ENCODE measurements around the gene EXOC7. TPM values are rescaled to one million over a fixed set of nuclear protein-coding genes. Genes with fewer than 3 reads are reported as not detected.

Gene EXOC7
- total and polyA plus RNA-seq, 12 donors: 37.9 to 97.5 (median 82.1) TPM

GRCh38 chr17:76151896-76152454 lies 48.4 kb upstream of the EXOC7 start:
- Histone ChIP-seq H3K4me1 (peaks cover 0 to 7% (median 3%) of the 10 kb centered on the region in 9 donors), H3K4me3 (no peak overlapping the region), H3K27ac (no peak overlapping the region), H3K27me3 (no peaks in the 10 kb centered on the region), H3K36me3 (no peaks in the 10 kb centered on the region), H3K9me3 (no peaks in the 10 kb centered on the region)
- WGBS, 2 donors: 93 to 94% methylated on average over 8 of the region's 8 CpGs
- intact Hi-C loops (cut with DNase I): no loop called here
- DNase-seq: no peak
- ATAC-seq: no peak
- no peak for TF ChIP-seq CTCF (IDR thresholded peaks at IDR 0.05)

GRCh38 chr17:76150712-76151622 lies 47.4 kb upstream of the EXOC7 start:
- Histone ChIP-seq H3K27me3 (no peaks in the 10 kb centered on the region), H3K27ac (no peak overlapping the region), H3K36me3 (no peaks in the 10 kb centered on the region), H3K9me3 (no peaks in the 10 kb centered on the region), H3K4me1 (peaks cover 0 to 16% (median 8%) of the 10 kb centered on the region in 9 donors), H3K4me3 (no peak overlapping the region)
- no peak for TF ChIP-seq CTCF (IDR thresholded peaks at IDR 0.05)
- DNase-seq (no peak), ATAC-seq (no peak)
- 91 to 92% methylated on average over 23 of the region's 23 CpGs for WGBS, 2 donors
- intact Hi-C loops (cut with DNase I): no loop called here

- no peaks in the 10 kb centered on the region for H3K27me3 ChIP-seq
- DNase-seq (no peak), ATAC-seq (no peak)
- WGBS, 2 donors: 93 to 95% methylated on average over 10 of the region's 10 CpGs
- H3K36me3 ChIP-seq: no peaks in the 10 kb centered on the region
- H3K27ac ChIP-seq: no peak overlapping the region
- no peak overlapping the region for H3K4me3 ChIP-seq
- intact Hi-C loops (cut with DNase I): loop anchor here in 1 of 10 donors (2.0 kb wide), 1 partner anchor 24 kb away; no protein-coding TSS in a partner anchor
- no peaks in the 10 kb centered on the region for H3K9me3 ChIP-seq
- H3K4me1 ChIP-seq: peaks cover 3 to 30% (median 21%) of the 10 kb centered on the region in 9 donors
- TF ChIP-seq CTCF (IDR thresholded peaks at IDR 0.05): no peak
Observed at GRCh38 chr17:76149214-76149613, 45.6 kb upstream of the EXOC7 start.

GRCh38 chr17:76148015-76148326 lies 44.4 kb upstream of the EXOC7 start:
- WGBS, 2 donors: 100% methylated on average over 1 of the region's 1 CpG
- H3K4me3 ChIP-seq: no peak overlapping the region
- H3K9me3 ChIP-seq: no peaks in the 10 kb centered on the region
- H3K27ac ChIP-seq: no peak overlapping the region
- peaks cover 3 to 42% (median 25%) of the 10 kb centered on the region in 9 donors for H3K4me1 ChIP-seq
- intact Hi-C loops (cut with DNase I): loop anchor here in 1 of 10 donors (2.0 kb wide), 1 partner anchor 23 kb away; no protein-coding TSS in a partner anchor
- no peak for TF ChIP-seq CTCF (IDR thresholded peaks at IDR 0.05)
- no peak for ATAC-seq
- no peak for DNase-seq
- H3K27me3 ChIP-seq: no peaks in the 10 kb centered on the region
- no peaks in the 10 kb centered on the region for H3K36me3 ChIP-seq

All from heart right ventricle (tissue), 16 donors.